Measurements from ENCODE around the gene SHBG.

Gene SHBG

GRCh38 chr17:7587420-7588151, 42.3 kb upstream of the SHBG start:
- Histone ChIP-seq H3K27ac (ENCODE audit: insufficient read depth in 1 of 2, low read depth in 1 of 2, low read length in 2 of 2, poor library complexity in 1 of 2, severe bottlenecking in 2 of 2) (peak overlapping the region in 1 of 2 experiments; percentile 34), H3K9me3 (ENCODE audit: control extremely low read depth in 1 of 5, control insufficient read depth in 4 of 5, insufficient read depth in 2 of 5, low read depth in 1 of 5, low read length in 4 of 5) (no peaks in the 10 kb centered on the region), H3K27me3 (replicated peaks in 2 of 5; ENCODE audit: control insufficient read depth in 4 of 5, insufficient read depth in 5 of 5, low read length in 4 of 5) (no peaks in the 10 kb centered on the region), H3K36me3 (ENCODE audit: control insufficient read depth in 4 of 4, insufficient read depth in 4 of 4, low read length in 3 of 4) (peaks cover 12 to 65% (median 37%) of the 10 kb centered on the region in 4 experiments), H3K4me3 (ENCODE audit: control insufficient read depth in 1 of 7, extremely low read depth in 1 of 7, insufficient read depth in 4 of 7, low read depth in 2 of 7, low read length in 6 of 7) (no peak overlapping the region), H3K4me1 (ENCODE audit: control extremely low read depth in 1 of 4, control insufficient read depth in 4 of 4, insufficient read depth in 4 of 4, low read length in 3 of 4) (peaks cover 1 to 41% (median 30%) of the 10 kb centered on the region in 4 experiments)
- 75% methylated on average over 9 of the region's 12 CpGs for WGBS (ENCODE audit: insufficient coverage)
- ChIA-PET CTCF (interaction anchor here (1.0 to 7.6 kb wide), 7 partner anchors 12 to 100 kb away, joined by 3 to 58 read pairs (median 5); partner anchors contain the start of genes SENP3 and TP53), POLR2A (interaction anchor here (0.6 kb wide), 1 partner anchor 146 kb away, joined by 5 read pairs; no protein-coding TSS in a partner anchor)
- no peak for DNase-seq

- POLR2A ChIA-PET = interaction anchor here (0.6 to 1.1 kb wide), 2 partner anchors 9 to 23 kb away, joined by 3 read pairs; partner anchors contain the start of gene CD68
- 92% methylated on average over 29 of the region's 30 CpGs for WGBS (ENCODE audit: insufficient coverage)
- peaks cover 13 to 76% (median 43%) of the 10 kb centered on the region in 4 experiments for H3K36me3 ChIP-seq (ENCODE audit: control insufficient read depth in 4 of 4, insufficient read depth in 4 of 4, low read length in 3 of 4)
- DNase-seq = no peak
- peak overlapping the region in 2 of 7 experiments; percentile 28 to 40 for H3K4me3 ChIP-seq (ENCODE audit: control insufficient read depth in 1 of 7, extremely low read depth in 1 of 7, insufficient read depth in 4 of 7, low read depth in 2 of 7, low read length in 6 of 7)
- H3K4me1 ChIP-seq (ENCODE audit: control extremely low read depth in 1 of 4, control insufficient read depth in 4 of 4, insufficient read depth in 4 of 4, low read length in 3 of 4) = peaks cover 1 to 32% (median 20%) of the 10 kb centered on the region in 4 experiments
- no peaks in the 10 kb centered on the region for H3K27me3 ChIP-seq (replicated peaks in 2 of 5; ENCODE audit: control insufficient read depth in 4 of 5, insufficient read depth in 5 of 5, low read length in 4 of 5)
- no peak overlapping the region for H3K27ac ChIP-seq (ENCODE audit: insufficient read depth in 1 of 2, low read depth in 1 of 2, low read length in 2 of 2, poor library complexity in 1 of 2, severe bottlenecking in 2 of 2)
- no peaks in the 10 kb centered on the region for H3K9me3 ChIP-seq (ENCODE audit: control extremely low read depth in 1 of 5, control insufficient read depth in 4 of 5, insufficient read depth in 2 of 5, low read depth in 1 of 5, low read length in 4 of 5)
- CTCF ChIA-PET = interaction anchor here (0.7 to 7.6 kb wide), 17 partner anchors 8 to 233 kb away, joined by 3 to 58 read pairs (median 6); partner anchors contain the start of genes CD68, SAT2, SENP3 and TMEM95
Observed at GRCh38 chr17:7588553-7589203, 41.3 kb upstream of the SHBG start.

- peaks cover 17 to 82% (median 49%) of the 10 kb centered on the region in 4 experiments for H3K36me3 ChIP-seq (ENCODE audit: control insufficient read depth in 4 of 4, insufficient read depth in 4 of 4, low read length in 3 of 4)
- 41% methylated on average over 56 of the region's 56 CpGs for WGBS (ENCODE audit: insufficient coverage)
- H3K4me3 ChIP-seq (ENCODE audit: control insufficient read depth in 1 of 7, extremely low read depth in 1 of 7, insufficient read depth in 4 of 7, low read depth in 2 of 7, low read length in 6 of 7) = peak overlapping the region in 2 of 7 experiments; percentile 28 to 40
- no peaks in the 10 kb centered on the region for H3K9me3 ChIP-seq (ENCODE audit: control extremely low read depth in 1 of 5, control insufficient read depth in 4 of 5, insufficient read depth in 2 of 5, low read depth in 1 of 5, low read length in 4 of 5)
- H3K27ac ChIP-seq (ENCODE audit: insufficient read depth in 1 of 2, low read depth in 1 of 2, low read length in 2 of 2, poor library complexity in 1 of 2, severe bottlenecking in 2 of 2) = no peak overlapping the region
- ChIA-PET POLR2A (interaction anchor here (0.6 to 1.1 kb wide), 3 partner anchors 10 to 23 kb away, joined by 3 to 4 read pairs (median 3); partner anchors contain the start of gene CD68), CTCF (interaction anchor here (1.0 to 7.6 kb wide), 19 partner anchors 9 to 234 kb away, joined by 3 to 58 read pairs (median 6); partner anchors contain the start of genes CD68, SAT2, SENP3 and TMEM95)
- no peaks in the 10 kb centered on the region for H3K27me3 ChIP-seq (replicated peaks in 2 of 5; ENCODE audit: control insufficient read depth in 4 of 5, insufficient read depth in 5 of 5, low read length in 4 of 5)
- H3K4me1 ChIP-seq (ENCODE audit: control extremely low read depth in 1 of 4, control insufficient read depth in 4 of 4, insufficient read depth in 4 of 4, low read length in 3 of 4) = peaks cover 0 to 30% (median 18%) of the 10 kb centered on the region in 4 experiments
- DNase-seq = peak; percentile 77 to 87 (median 78)
Observed at GRCh38 chr17:7589204-7589868, 40.6 kb upstream of the SHBG start.

GRCh38 chr17:7589891-7590691, 39.8 kb upstream of the SHBG start, which contains the start of gene SOX15:
TSS of gene SOX15 (minus strand) at chr17:7590094. CDS start at chr17:7589676, 418 bp downstream.
- ChIA-PET POLR2A (interaction anchor here (0.6 to 1.1 kb wide), 3 partner anchors 10 to 98 kb away, joined by 3 to 4 read pairs (median 3); partner anchors contain the start of gene CD68), CTCF (interaction anchor here (0.8 to 7.6 kb wide), 18 partner anchors 10 to 235 kb away, joined by 3 to 58 read pairs (median 6); partner anchors contain the start of genes CD68, SENP3, TMEM95 and TP53)
- H3K4me1 ChIP-seq (ENCODE audit: control extremely low read depth in 1 of 4, control insufficient read depth in 4 of 4, insufficient read depth in 4 of 4, low read length in 3 of 4) = peaks cover 0 to 22% (median 11%) of the 10 kb centered on the region in 4 experiments
- H3K4me3 ChIP-seq (ENCODE audit: control insufficient read depth in 1 of 7, extremely low read depth in 1 of 7, insufficient read depth in 4 of 7, low read depth in 2 of 7, low read length in 6 of 7) = peak within 1 kb of the TSS in 2 of 7 experiments; percentile 28 to 40
- no peak within 1 kb of the TSS for H3K27ac ChIP-seq (ENCODE audit: insufficient read depth in 1 of 2, low read depth in 1 of 2, low read length in 2 of 2, poor library complexity in 1 of 2, severe bottlenecking in 2 of 2)
- no peak for DNase-seq
- no peaks in the 10 kb centered on the region for H3K9me3 ChIP-seq (ENCODE audit: control extremely low read depth in 1 of 5, control insufficient read depth in 4 of 5, insufficient read depth in 2 of 5, low read depth in 1 of 5, low read length in 4 of 5)
- WGBS (ENCODE audit: insufficient coverage) = 85% methylated on average over 18 of the region's 24 CpGs
- H3K36me3 ChIP-seq (ENCODE audit: control insufficient read depth in 4 of 4, insufficient read depth in 4 of 4, low read length in 3 of 4) = peaks cover 23 to 90% (median 53%) of the 10 kb centered on the region in 4 experiments
- no peaks in the 10 kb centered on the region for H3K27me3 ChIP-seq (replicated peaks in 2 of 5; ENCODE audit: control insufficient read depth in 4 of 5, insufficient read depth in 5 of 5, low read length in 4 of 5)

GRCh38 chr17:7590743-7591142, 39.2 kb upstream of the SHBG start:
- Histone ChIP-seq H3K27me3 (replicated peaks in 2 of 5; ENCODE audit: control insufficient read depth in 4 of 5, insufficient read depth in 5 of 5, low read length in 4 of 5) (no peaks in the 10 kb centered on the region), H3K36me3 (ENCODE audit: control insufficient read depth in 4 of 4, insufficient read depth in 4 of 4, low read length in 3 of 4) (peaks cover 27 to 96% (median 59%) of the 10 kb centered on the region in 4 experiments)
- POLR2A ChIA-PET = interaction anchor here (0.9 kb wide), 1 partner anchor 97 kb away, joined by 3 read pairs; no protein-coding TSS in a partner anchor

GRCh38 chr17:7591596-7591995, 38.3 kb upstream of the SHBG start:
- H3K27ac ChIP-seq (ENCODE audit: insufficient read depth in 1 of 2, low read depth in 1 of 2, low read length in 2 of 2, poor library complexity in 1 of 2, severe bottlenecking in 2 of 2) = no peak overlapping the region
- POLR2A ChIA-PET = no interaction called here
- no CpG with 5 or more reads among the region's 5 CpGs for WGBS (ENCODE audit: insufficient coverage)
- H3K4me1 ChIP-seq (ENCODE audit: control extremely low read depth in 1 of 4, control insufficient read depth in 4 of 4, insufficient read depth in 4 of 4, low read length in 3 of 4) = peaks cover 0 to 15% (median 5%) of the 10 kb centered on the region in 4 experiments
- CTCF ChIA-PET = interaction anchor here (0.6 to 2.2 kb wide), 5 partner anchors 8 to 71 kb away, joined by 3 to 9 read pairs (median 4); partner anchors contain the start of gene MPDU1
- no peaks in the 10 kb centered on the region for H3K27me3 ChIP-seq (replicated peaks in 2 of 5; ENCODE audit: control insufficient read depth in 4 of 5, insufficient read depth in 5 of 5, low read length in 4 of 5)
- H3K9me3 ChIP-seq (ENCODE audit: control extremely low read depth in 1 of 5, control insufficient read depth in 4 of 5, insufficient read depth in 2 of 5, low read depth in 1 of 5, low read length in 4 of 5) = no peaks in the 10 kb centered on the region
- no peak for DNase-seq
- no peak overlapping the region for H3K4me3 ChIP-seq (ENCODE audit: control insufficient read depth in 1 of 7, extremely low read depth in 1 of 7, insufficient read depth in 4 of 7, low read depth in 2 of 7, low read length in 6 of 7)
- H3K36me3 ChIP-seq (ENCODE audit: control insufficient read depth in 4 of 4, insufficient read depth in 4 of 4, low read length in 3 of 4) = peaks cover 32 to 97% (median 63%) of the 10 kb centered on the region in 4 experiments

More at GRCh38 chr17:7590743-7591142, 39.2 kb upstream of the SHBG start:
- CTCF ChIA-PET = interaction anchor here (0.8 to 7.6 kb wide), 8 partner anchors 10 to 97 kb away, joined by 3 to 58 read pairs (median 12); partner anchors contain the start of genes CD68 and TP53
- Histone ChIP-seq H3K9me3 (ENCODE audit: control extremely low read depth in 1 of 5, control insufficient read depth in 4 of 5, insufficient read depth in 2 of 5, low read depth in 1 of 5, low read length in 4 of 5) (no peaks in the 10 kb centered on the region), H3K27ac (ENCODE audit: insufficient read depth in 1 of 2, low read depth in 1 of 2, low read length in 2 of 2, poor library complexity in 1 of 2, severe bottlenecking in 2 of 2) (no peak overlapping the region), H3K4me3 (ENCODE audit: control insufficient read depth in 1 of 7, extremely low read depth in 1 of 7, insufficient read depth in 4 of 7, low read depth in 2 of 7, low read length in 6 of 7) (no peak overlapping the region), H3K4me1 (ENCODE audit: control extremely low read depth in 1 of 4, control insufficient read depth in 4 of 4, insufficient read depth in 4 of 4, low read length in 3 of 4) (peaks cover 0 to 16% (median 7%) of the 10 kb centered on the region in 4 experiments)
- no peak for DNase-seq
- WGBS (ENCODE audit: insufficient coverage) = 97% methylated on average over 4 of the region's 4 CpGs
